CD14-positive monocyte (primary cell): ENCODE data around the gene ARHGEF16. TPM values are rescaled to one million over a fixed set of nuclear protein-coding genes. Genes with fewer than 3 reads are reported as not detected.

Experiments
- DNase-seq, 3 donors: peaks; one replicate each; pipeline ENCODE4 v3.0.0-alpha.2; 2011 to 2022
- H2AFZ ChIP-seq: 2 replicates; pipeline ENCODE4 v1.6.0; 2012; ENCODE audit warnings: mild to moderate bottlenecking, low read depth, low read length, inconsistent platforms; ENCODE audit not compliant: insufficient read depth, poor library complexity, severe bottlenecking
- H3K27ac ChIP-seq, 2 donors: 1 replicate in 1 of 2; 2 replicates in 1 of 2; pipeline ENCODE4 v1.5.1; 2012 to 2013; ENCODE audit warnings: low read length in 2 of 2, control low read depth in 1 of 2, inconsistent platforms in 1 of 2, low read depth in 1 of 2, mild to moderate bottlenecking in 1 of 2
- H3K27me3 ChIP-seq, 2 donors: one replicate each; pipeline versions ENCODE4 v1.6.0 to v1.6.1; 2011 to 2013; ENCODE audit warnings: low read length in 2 of 2; ENCODE audit not compliant: control insufficient read depth in 2 of 2, insufficient read depth in 2 of 2
- H3K36me3 ChIP-seq, 2 donors: replicated peaks in 1 of 2; 1 replicate in 1 of 2; 2 replicates in 1 of 2; pipeline versions ENCODE4 v1.5.1 to v1.6.1; 2012 to 2013; ENCODE audit warnings: low read length in 2 of 2, control low read depth in 1 of 2, inconsistent platforms in 1 of 2, mild to moderate bottlenecking in 1 of 2; ENCODE audit not compliant: insufficient read depth in 2 of 2, control insufficient read depth in 1 of 2
- H3K4me1 ChIP-seq, 2 donors: 1 replicate in 1 of 2; 2 replicates in 1 of 2; pipeline versions ENCODE4 v1.5.1 to v1.6.1; 2012 to 2013; ENCODE audit warnings: low read length in 2 of 2, control low read depth in 1 of 2, inconsistent platforms in 1 of 2, mild to moderate bottlenecking in 1 of 2, moderate library complexity in 1 of 2; ENCODE audit not compliant: insufficient read depth in 2 of 2, control insufficient read depth in 1 of 2
- H3K4me2 ChIP-seq: replicated peaks from 2 replicates; pipeline ENCODE3; 2012; ENCODE audit warnings: low read length, moderate library complexity, mild to moderate bottlenecking; ENCODE audit not compliant: poor library complexity, severe bottlenecking; ENCODE audit errors: extremely low read depth
- H3K4me3 ChIP-seq, 3 experiments: fragments of 200-600 bp in 1 of 3; sonication (generic) in 1 of 3; replicated peaks in 1 of 3; 1 replicate in 2 of 3; 2 replicates in 1 of 3; pipeline ENCODE4 v1.5.1; 2011 to 2013; ENCODE audit warnings: low read length in 3 of 3, mild to moderate bottlenecking in 3 of 3, control low read depth in 2 of 3, low read depth in 2 of 3, inconsistent platforms in 1 of 3, moderate library complexity in 1 of 3
- H3K79me2 ChIP-seq: 2 replicates; pipeline ENCODE4 v1.6.0; 2012; ENCODE audit warnings: mild to moderate bottlenecking, control low read depth, inconsistent platforms, low read length, moderate library complexity; ENCODE audit not compliant: insufficient read depth
- H3K9ac ChIP-seq: 2 replicates; pipeline ENCODE4 v1.6.0; 2017; ENCODE audit warnings: low read length, mild to moderate bottlenecking; ENCODE audit not compliant: insufficient read depth, poor library complexity, severe bottlenecking
- H3K9me3 ChIP-seq, 2 donors: replicated peaks in 1 of 2; 1 replicate in 1 of 2; 2 replicates in 1 of 2; pipeline versions ENCODE4 v1.5.1 to v1.6.1; 2012 to 2013; ENCODE audit warnings: low read length in 2 of 2, control low read depth in 1 of 2; ENCODE audit not compliant: control insufficient read depth in 1 of 2, insufficient read depth in 1 of 2
- H4K20me1 ChIP-seq: 2 replicates; pipeline ENCODE4 v1.6.0; 2012; ENCODE audit warnings: mild to moderate bottlenecking, low read length, control low read depth, moderate library complexity; ENCODE audit not compliant: insufficient read depth
- H3K27ac Mint-ChIP-seq, 7 donors: one replicate each; pipeline ENCODE4 v1.8.0; 2020; ENCODE audit warnings: mild to moderate bottlenecking in 7 of 7, mixed read lengths in 7 of 7, moderate library complexity in 6 of 7, inconsistent platforms in 2 of 7
- H3K27me3 Mint-ChIP-seq, 3 donors: one replicate each; pipeline ENCODE4 v1.8.0; 2021 to 2022; ENCODE audit warnings: low read depth in 3 of 3, mild to moderate bottlenecking in 3 of 3, mixed read lengths in 3 of 3, moderate library complexity in 3 of 3, inconsistent platforms in 1 of 3
- H3K36me3 Mint-ChIP-seq, 2 donors: one replicate each; pipeline ENCODE4 v1.8.0; 2020; ENCODE audit warnings: mixed read lengths in 2 of 2, inconsistent platforms in 1 of 2, mild to moderate bottlenecking in 1 of 2
- H3K4me1 Mint-ChIP-seq: one replicate; pipeline ENCODE4 v1.8.0; 2020; ENCODE audit warnings: mild to moderate bottlenecking, mixed read lengths
- H3K4me3 Mint-ChIP-seq, 2 donors: one replicate each; pipeline ENCODE4 v1.8.0; 2020; ENCODE audit warnings: mild to moderate bottlenecking in 2 of 2, mixed read lengths in 2 of 2, moderate library complexity in 1 of 2
- H3K9me3 Mint-ChIP-seq, 7 donors: one replicate each; pipeline ENCODE4 v1.8.0; 2020 to 2022; ENCODE audit warnings: mixed read lengths in 7 of 7, mild to moderate bottlenecking in 6 of 7, moderate library complexity in 6 of 7, inconsistent platforms in 2 of 7
- WGBS: methylation state at CpG from one replicate; pipeline ENCODE4 v1.1.5; 2013; ENCODE audit warnings: missing lambda C conversion rate; ENCODE audit not compliant: insufficient coverage; 5-methylcytosine and 5-hydroxymethylcytosine counted together
- intact Hi-C, 2 donors: fragments of 100-400 bp; cut with micrococcal nuclease; formaldehyde crosslinking; loops; one replicate each; pipeline versions ENCODE4 v1.15.0 to v1.15.1; 2023
- polyA plus RNA-seq, 3 donors: library from polyadenylated mRNA; depleted of rRNA in 1 of 3; unstranded in 2 of 3; stranded (reverse) in 1 of 3; fragments of 300-500 nt in 2 of 3; fragments of >200 nt in 1 of 3; fragmentation: Illumina TruSeq in 2 of 3; gene quantifications; 1 replicate in 2 of 3; 2 replicates in 1 of 3; pipeline ENCODE4 v1.2.3, GENCODE V29; 2012 to 2021
- TF ChIP-seq, protein P1 (sequence below): fragments of 200-600 bp; IDR thresholded peaks from one replicate; pipeline ENCODE4 v1.8.0; 2022; ENCODE audit warnings: antibody characterized with exemption, mild to moderate bottlenecking

Gene ARHGEF16
- polyA plus RNA-seq, 3 donors = not detected

DNA sequence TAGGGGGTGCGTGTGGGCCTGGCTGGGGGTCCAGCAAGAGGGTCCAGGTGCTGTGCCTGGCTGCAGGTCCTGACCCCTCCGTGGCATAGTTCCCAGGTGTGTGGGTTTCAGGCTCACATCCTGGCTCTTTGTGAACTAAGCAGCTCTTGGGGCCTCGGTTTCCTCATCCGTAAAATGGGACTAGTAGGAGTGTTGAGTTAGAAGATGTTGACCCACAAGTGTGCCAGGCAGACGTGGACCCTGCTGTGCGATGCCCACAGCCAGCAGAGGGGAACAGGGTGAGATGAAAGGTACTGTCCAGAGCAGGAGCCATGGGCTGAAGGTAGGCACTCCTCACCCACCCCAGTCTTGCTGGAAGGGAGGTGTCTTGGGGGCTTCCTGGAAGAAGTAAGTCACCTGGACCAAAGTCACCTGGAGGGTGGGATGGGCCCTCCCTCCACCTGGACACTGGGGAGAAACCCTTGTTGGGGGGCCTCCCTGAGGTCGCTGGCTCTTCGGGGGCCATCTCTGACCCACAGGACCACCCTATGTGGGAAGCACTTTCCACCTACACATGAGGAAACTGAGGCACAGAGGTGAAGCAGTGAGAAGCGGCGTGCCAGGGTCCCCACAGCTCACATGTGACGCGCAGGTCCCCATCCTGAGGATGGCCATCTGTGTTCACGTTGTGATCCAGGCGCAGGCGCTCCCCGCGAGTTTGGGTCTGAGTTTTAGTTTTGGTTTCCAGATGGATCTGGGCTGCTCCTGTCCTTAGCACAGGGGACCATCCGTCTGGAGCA lies 1.4 kb downstream of the ARHGEF16 start:
- no peaks in the 10 kb centered on the region for H3K36me3 ChIP-seq
- H3K4me3 ChIP-seq = no peak overlapping the region
- Mint-ChIP-seq H3K4me1 (peaks cover 6% of the 10 kb centered on the region), H3K27ac (peak overlapping the region in 1 of 7 donors; percentile 68), H3K4me3 (peak overlapping the region; percentile 60 to 67), H3K36me3 (no peaks in the 10 kb centered on the region), H3K27me3 (peaks cover 11 to 39% (median 35%) of the 10 kb centered on the region in 3 donors), H3K9me3 (no peaks in the 10 kb centered on the region)
- TF ChIP-seq, protein P1, sequence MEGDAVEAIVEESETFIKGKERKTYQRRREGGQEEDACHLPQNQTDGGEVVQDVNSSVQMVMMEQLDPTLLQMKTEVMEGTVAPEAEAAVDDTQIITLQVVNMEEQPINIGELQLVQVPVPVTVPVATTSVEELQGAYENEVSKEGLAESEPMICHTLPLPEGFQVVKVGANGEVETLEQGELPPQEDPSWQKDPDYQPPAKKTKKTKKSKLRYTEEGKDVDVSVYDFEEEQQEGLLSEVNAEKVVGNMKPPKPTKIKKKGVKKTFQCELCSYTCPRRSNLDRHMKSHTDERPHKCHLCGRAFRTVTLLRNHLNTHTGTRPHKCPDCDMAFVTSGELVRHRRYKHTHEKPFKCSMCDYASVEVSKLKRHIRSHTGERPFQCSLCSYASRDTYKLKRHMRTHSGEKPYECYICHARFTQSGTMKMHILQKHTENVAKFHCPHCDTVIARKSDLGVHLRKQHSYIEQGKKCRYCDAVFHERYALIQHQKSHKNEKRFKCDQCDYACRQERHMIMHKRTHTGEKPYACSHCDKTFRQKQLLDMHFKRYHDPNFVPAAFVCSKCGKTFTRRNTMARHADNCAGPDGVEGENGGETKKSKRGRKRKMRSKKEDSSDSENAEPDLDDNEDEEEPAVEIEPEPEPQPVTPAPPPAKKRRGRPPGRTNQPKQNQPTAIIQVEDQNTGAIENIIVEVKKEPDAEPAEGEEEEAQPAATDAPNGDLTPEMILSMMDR = no peak
- no peak for DNase-seq
- no peak overlapping the region for H2AFZ ChIP-seq
- H4K20me1 ChIP-seq = no peaks in the 10 kb centered on the region
- H3K27me3 ChIP-seq = peaks cover 5 to 22% of the 10 kb centered on the region in 2 donors
- no peak overlapping the region for H3K9ac ChIP-seq
- no peak overlapping the region for H3K4me2 ChIP-seq
- intact Hi-C loops = no loop called here
- no peaks in the 10 kb centered on the region for H3K79me2 ChIP-seq
- no peak overlapping the region for H3K27ac ChIP-seq
- H3K4me1 ChIP-seq = peaks cover 7 to 13% of the 10 kb centered on the region in 2 donors
- no peaks in the 10 kb centered on the region for H3K9me3 ChIP-seq
- WGBS = 94% methylated on average over 11 of the region's 18 CpGs

DNA sequence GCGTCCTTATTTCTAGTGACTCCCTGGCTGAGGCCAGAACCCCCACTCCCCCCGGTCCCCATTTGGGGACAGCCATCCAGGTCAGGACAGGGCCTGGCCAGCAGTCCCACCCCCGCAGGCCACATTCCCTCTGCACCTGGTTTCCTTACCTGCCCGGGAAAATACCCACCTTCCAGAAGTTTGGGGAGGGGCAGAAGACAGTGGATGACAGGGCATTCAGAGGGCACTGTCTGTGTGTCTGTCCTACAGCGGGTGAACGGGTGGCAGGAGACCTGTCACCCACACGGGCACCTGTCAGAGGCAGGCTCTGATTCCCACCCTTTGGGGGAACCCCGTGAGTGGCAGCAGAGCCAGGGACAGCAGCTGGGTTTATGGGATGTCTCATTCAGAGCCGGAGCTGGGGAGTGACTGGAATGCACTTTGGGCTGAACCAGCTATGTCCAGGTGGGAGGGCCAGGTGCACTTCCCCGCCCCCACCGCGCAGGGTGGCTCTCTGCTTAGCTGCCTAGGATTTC lies 2.0 kb downstream of the ARHGEF16 start:
- no peaks in the 10 kb centered on the region for H3K79me2 ChIP-seq
- H3K4me2 ChIP-seq = no peak overlapping the region
- no peak overlapping the region for H2AFZ ChIP-seq
- no peaks in the 10 kb centered on the region for H3K9me3 ChIP-seq
- H3K36me3 ChIP-seq = no peaks in the 10 kb centered on the region
- WGBS = 96% methylated on average over 10 of the region's 12 CpGs
- H3K27me3 Mint-ChIP-seq = peaks cover 11 to 39% (median 35%) of the 10 kb centered on the region in 3 donors
- H3K27ac ChIP-seq = no peak overlapping the region
- peaks cover 6% of the 10 kb centered on the region for H3K4me1 Mint-ChIP-seq
- peaks cover 5 to 22% of the 10 kb centered on the region in 2 donors for H3K27me3 ChIP-seq
- no peak for DNase-seq
- TF ChIP-seq, protein P1 = no peak
- H3K9me3 Mint-ChIP-seq = no peaks in the 10 kb centered on the region
- intact Hi-C loops = no loop called here
- peaks cover 7 to 13% of the 10 kb centered on the region in 2 donors for H3K4me1 ChIP-seq
- no peak overlapping the region for H3K4me3 ChIP-seq
- no peak overlapping the region for H3K4me3 Mint-ChIP-seq
- no peak overlapping the region for H3K9ac ChIP-seq
- no peak overlapping the region for H3K27ac Mint-ChIP-seq
- no peaks in the 10 kb centered on the region for H4K20me1 ChIP-seq
- no peaks in the 10 kb centered on the region for H3K36me3 Mint-ChIP-seq
